HCT116 (cell line): Measurements from ENCODE around the gene LMNTD2. TPM values are rescaled to one million over a fixed set of nuclear protein-coding genes. Genes with fewer than 3 reads are reported as not detected.
A peak's percentile ranks its signal among the peaks of the same experiment; 100 is the strongest.

Source experiments
- ATAC-seq: fragments of 200-7000 bp; cut with Tn5 transposase; 2 replicates; pipeline ENCODE4 v1.9.1; 2020; ENCODE audit warnings: mild to moderate bottlenecking, moderate library complexity
- BruUV-seq: library from RNA; stranded (reverse); fragments of 400-500 nt; replicated peaks from 2 replicates; lab custom pipeline; 2021; lab: Mats Ljungman, UMichigan
- CTCF ChIA-PET: fragments of 300-600 bp; sonication (Branson Sonifier 250); formaldehyde crosslinking; loops from one replicate; lab custom pipeline; 2021; ENCODE audit warnings: antibody characterized with exemption; lab: Charles Lee
- POLR2A ChIA-PET: fragments of 300-600, 350-600 bp; sonication (Branson Sonifier 250); formaldehyde crosslinking; loops from one replicate; lab custom pipeline; 2021; ENCODE audit warnings: antibody characterized with exemption; lab: Charles Lee
- RAD21 ChIA-PET, 2 experiments: fragments of 300-600 bp; sonication (Branson Sonifier 250); formaldehyde crosslinking; loops; one replicate each; lab custom pipeline; 2023; ENCODE audit warnings: low total read pairs in 2 of 2; ENCODE audit not compliant: uncharacterized antibody in 2 of 2, unreplicated experiment in 2 of 2, low non-redundant PET in 1 of 2; lab: Charles Lee
- DNase-seq: peaks from one replicate; pipeline ENCODE4 v3.0.0-alpha.2; 2010; ENCODE audit warnings: low read depth, low spot score
- H2AFZ ChIP-seq: fragments of 200-600 bp; shearing (Covaris generic), sonication (generic); 2 replicates; pipeline ENCODE4 v1.6.1; 2017; ENCODE audit warnings: low read depth, mixed run types, mixed read lengths, antibody characterized with exemption, low read length; ENCODE audit not compliant: poor library complexity, severe bottlenecking
- H3K27ac ChIP-seq: 2 replicates; pipeline ENCODE4 v1.5.1; 2012; ENCODE audit warnings: low read depth, low read length
- H3K27me3 ChIP-seq: fragments of 200-600 bp; sonication (generic); 2 replicates; pipeline ENCODE4 v1.6.1; 2016; ENCODE audit warnings: mixed run types, low read length, mixed read lengths; ENCODE audit not compliant: insufficient read depth
- H3K36me3 ChIP-seq, 2 experiments: fragments of 200-500 bp in 1 of 2; fragments of 200-600 bp in 1 of 2; sonication (Bioruptor generic) in 1 of 2; sonication (generic) in 1 of 2; 2 replicates each; pipeline versions ENCODE4 v1.5.1 to v1.6.1; 2014 to 2016; ENCODE audit warnings: low read length in 2 of 2, inconsistent platforms in 1 of 2, mixed read lengths in 1 of 2, mixed run types in 1 of 2; ENCODE audit not compliant: insufficient read depth in 2 of 2, control insufficient read depth in 1 of 2
- H3K4me1 ChIP-seq, 2 experiments: fragments of 200-600 bp in 1 of 2; sonication (generic) in 1 of 2; 2 replicates each; pipeline versions ENCODE4 v1.5.1 to v1.6.1; 2012 to 2017; ENCODE audit warnings: low read length in 2 of 2, inconsistent platforms in 1 of 2, mild to moderate bottlenecking in 1 of 2, mixed read lengths in 1 of 2, mixed run types in 1 of 2, moderate library complexity in 1 of 2; ENCODE audit not compliant: insufficient read depth in 2 of 2, control insufficient read depth in 1 of 2
- H3K4me2 ChIP-seq: fragments of 200-600 bp; sonication (generic); 2 replicates; pipeline ENCODE4 v1.6.1; 2017; ENCODE audit warnings: mixed run types, low read length, mixed read lengths
- H3K4me3 ChIP-seq, 2 experiments: fragments of 200-600 bp in 1 of 2; sonication (generic) in 1 of 2; replicated peaks in 1 of 2; 2 replicates each; pipeline ENCODE4 v1.5.1; 2011 to 2016; ENCODE audit warnings: low read length in 2 of 2, control low read depth in 1 of 2, low read depth in 1 of 2, mild to moderate bottlenecking in 1 of 2, mixed read lengths in 1 of 2, mixed run types in 1 of 2
- H3K79me2 ChIP-seq: fragments of 200-600 bp; sonication (generic); 2 replicates; pipeline ENCODE4 v1.6.1; 2017; ENCODE audit warnings: mild to moderate bottlenecking, mixed run types, low read length, moderate library complexity, mixed read lengths; ENCODE audit not compliant: insufficient read depth
- H3K9ac ChIP-seq: fragments of 200-600 bp; sonication (generic); 2 replicates; pipeline ENCODE4 v1.6.1; 2016; ENCODE audit warnings: low read length, mixed read lengths
- H3K9me2 ChIP-seq: fragments of 200-600 bp; sonication (generic), shearing (Covaris generic); 2 replicates; pipeline ENCODE4 v1.6.1; 2017; ENCODE audit warnings: mixed run types, mild to moderate bottlenecking, moderate library complexity; ENCODE audit not compliant: insufficient read depth
- H3K9me3 ChIP-seq, 2 experiments: fragments of 200-500 bp in 1 of 2; fragments of 200-600 bp in 1 of 2; sonication (Bioruptor generic) in 1 of 2; sonication (generic) in 1 of 2; 2 replicates each; pipeline ENCODE4 v1.6.1; 2014 to 2017; ENCODE audit warnings: low read length in 2 of 2, mixed read lengths in 2 of 2, inconsistent platforms in 1 of 2, low read depth in 1 of 2, mild to moderate bottlenecking in 1 of 2, mixed run types in 1 of 2, moderate library complexity in 1 of 2; ENCODE audit not compliant: control insufficient read depth in 1 of 2, insufficient read depth in 1 of 2
- H4K20me1 ChIP-seq: fragments of 200-600 bp; sonication (generic), shearing (Covaris generic); 2 replicates; pipeline ENCODE4 v1.6.1; 2017; ENCODE audit warnings: mixed run types, mild to moderate bottlenecking, moderate library complexity; ENCODE audit not compliant: insufficient read depth
- ATF3 ChIP-seq: IDR thresholded peaks from 2 replicates; pipeline ENCODE4 v1.6.1; 2012
- CBX3 ChIP-seq: IDR thresholded peaks from 2 replicates; pipeline ENCODE4 v1.6.1; 2012; ENCODE audit warnings: low read depth
- CEBPB ChIP-seq: IDR thresholded peaks from 2 replicates; pipeline ENCODE4 v1.6.1; 2012; ENCODE audit warnings: low read depth
- CTCF ChIP-seq, 3 experiments: fragments of 200-600 bp in 1 of 3; sonication (generic) in 1 of 3; IDR thresholded peaks in 2 of 3; conservative IDR thresholded peaks in 1 of 3; 2 replicates each; pipeline ENCODE4 v1.5.1; 2012 to 2017; ENCODE audit warnings: low read depth in 2 of 3, low read length in 2 of 3, antibody characterized with exemption in 1 of 3, borderline replicate concordance in 1 of 3, control low read depth in 1 of 3, mild to moderate bottlenecking in 1 of 3, mixed read lengths in 1 of 3, mixed run types in 1 of 3, moderate library complexity in 1 of 3; ENCODE audit not compliant: insufficient read depth in 1 of 3
- EGR1 ChIP-seq: IDR thresholded peaks from 2 replicates; pipeline ENCODE4 v1.6.1; 2012; ENCODE audit warnings: low read depth
- FOSL1 ChIP-seq: IDR thresholded peaks from 2 replicates; pipeline ENCODE4 v1.6.1; 2012; ENCODE audit warnings: low read depth
- JUND ChIP-seq: IDR thresholded peaks from 2 replicates; pipeline ENCODE4 v1.6.1; 2012
- MAX ChIP-seq: IDR thresholded peaks from 2 replicates; pipeline ENCODE4 v1.6.1; 2012
- POLR2AphosphoS5 ChIP-seq: IDR thresholded peaks from 2 replicates; pipeline ENCODE4 v1.6.1; 2011; ENCODE audit warnings: mild to moderate bottlenecking, low read depth, low read length, moderate library complexity
- SIN3A ChIP-seq: IDR thresholded peaks from 2 replicates; pipeline ENCODE4 v1.6.1; 2012; ENCODE audit warnings: low read depth
- SP1 ChIP-seq: IDR thresholded peaks from 2 replicates; pipeline ENCODE4 v1.6.1; 2012; ENCODE audit warnings: low read depth
- SRF ChIP-seq: IDR thresholded peaks from 2 replicates; pipeline ENCODE4 v1.6.1; 2012; ENCODE audit warnings: low read depth
- TCF7L2 ChIP-seq: IDR thresholded peaks from 2 replicates; pipeline ENCODE4 v1.7.0; 2011; ENCODE audit warnings: borderline replicate concordance, inconsistent platforms; ENCODE audit not compliant: insufficient read depth, insufficient read length; ENCODE audit errors: extremely low read depth
- YY1 ChIP-seq: IDR thresholded peaks from 2 replicates; pipeline ENCODE4 v1.6.1; 2011; ENCODE audit warnings: low read length, low read depth, moderate library complexity, mild to moderate bottlenecking; ENCODE audit not compliant: insufficient replicate concordance; ENCODE audit errors: extremely low read depth
- ZBTB33 ChIP-seq: IDR thresholded peaks from 2 replicates; pipeline ENCODE4 v1.6.1; 2011; ENCODE audit warnings: mild to moderate bottlenecking, low read length, moderate library complexity; ENCODE audit not compliant: insufficient replicate concordance; ENCODE audit errors: extremely low read depth
- ZNF274 ChIP-seq: fragments of 200-500 bp; sonication (Bioruptor generic); IDR thresholded peaks from 2 replicates; pipeline ENCODE4 v1.6.1; 2014; ENCODE audit warnings: mild to moderate bottlenecking, low read depth, low read length, inconsistent platforms
- intact Hi-C: fragments of 100-400 bp; cut with micrococcal nuclease; formaldehyde crosslinking; loops from 2 replicates; pipeline ENCODE4 v1.10.0; 2022
- total RNA-seq: library from RNA; stranded (reverse); gene quantifications from one replicate; pipeline ENCODE4 v1.2.1, GENCODE V29; 2021; ENCODE audit not compliant: unreplicated experiment

The LMNTD2 gene
- total RNA-seq, 1 experiment from 2014 or later: 9.5 TPM

- peak overlapping the region; percentile 84 for H3K9ac ChIP-seq
- CTCF ChIA-PET: no interaction called here
Measured at GRCh38 chr11:562046-562645, 1.6 kb upstream of the LMNTD2 start.

More at GRCh38 chr11:562046-562645, 1.6 kb upstream of the LMNTD2 start:
- Histone ChIP-seq H3K27me3 (no peaks in the 10 kb centered on the region), H2AFZ (no peak overlapping the region), H3K4me3 (peak overlapping the region; percentile 65 to 92), H3K9me2 (no peaks in the 10 kb centered on the region), H3K79me2 (peaks cover 15% of the 10 kb centered on the region), H3K9me3 (no peaks in the 10 kb centered on the region), H3K27ac (peak overlapping the region; percentile 93), H3K36me3 (0 out of 4 replicates have a peak, but pooled peaks cover 0 to 3% of the 10 kb centered on the region in 2 experiments), H3K4me2 (peak overlapping the region; percentile 91), H4K20me1 (no peaks in the 10 kb centered on the region), H3K4me1 (peaks cover 23 to 55% of the 10 kb centered on the region in 2 experiments)
- RAD21 ChIA-PET: no interaction called here
- POLR2A ChIA-PET: no interaction called here
- TF ChIP-seq SRF (no peak), MAX (no peak), CEBPB (no peak), YY1 (no peak), CTCF (IDR thresholded peaks at IDR 0.05 in 2 of 3, conservative IDR thresholded peaks at IDR 0.05 in 1 of 3; ENCODE audit: borderline replicate concordance in 1 of 3, insufficient read depth in 1 of 3, low read depth in 2 of 3, low read length in 2 of 3) (no peak), ATF3 (no peak), ZBTB33 (no peak), ZNF274 (no peak), EGR1 (no peak), FOSL1 (no peak), TCF7L2 (no peak), SIN3A (no peak), SP1 (no peak), JUND (no peak), POLR2AphosphoS5 (no peak), CBX3 (no peak)
- no peak for DNase-seq
- no TSS peak for BruUV-seq
- intact Hi-C loops: no loop called here
- no peak for ATAC-seq
